HEK293 (cell line): ENCODE data around the gene STIP1.

ENCODE experiments used
- CTCF ChIA-PET: fragments of 350-600 bp; formaldehyde crosslinking; extraction: SDS; loops from one replicate; lab custom pipeline; 2021; ENCODE audit warnings: antibody characterized with exemption; lab: Yijun Ruan, JAX
- POLR2A ChIA-PET: fragments of 300-600 bp; formaldehyde crosslinking; extraction: SDS; loops from one replicate; lab custom pipeline; 2020; ENCODE audit warnings: antibody characterized with exemption, inconsistent platforms; lab: Yijun Ruan, JAX
- H3K27ac ChIP-seq: fragments of 200-500 bp; sonication (Bioruptor generic); 2 replicates; pipeline ENCODE4 v1.5.1; 2014; ENCODE audit warnings: low read depth, low read length, control low read depth, inconsistent platforms; ENCODE audit errors: extremely low read depth
- H3K36me3 ChIP-seq, 2 experiments: fragments of 200-500 bp in 1 of 2; sonication (Bioruptor generic) in 1 of 2; 1 replicate in 1 of 2; 2 replicates in 1 of 2; pipeline ENCODE4 v1.5.1; 2014 to 2017; ENCODE audit warnings: inconsistent platforms in 2 of 2, low read length in 2 of 2; ENCODE audit not compliant: control insufficient read depth in 2 of 2, insufficient read depth in 1 of 2
- H3K4me1 ChIP-seq: fragments of 200-500 bp; sonication (Bioruptor generic); 2 replicates; pipeline ENCODE4 v1.5.1; 2014; ENCODE audit warnings: mild to moderate bottlenecking, low read length, inconsistent platforms; ENCODE audit not compliant: control insufficient read depth, insufficient read depth
- H3K4me3 ChIP-seq: 2 replicates; pipeline ENCODE4 v1.5.1; 2011; ENCODE audit warnings: low read depth, mild to moderate bottlenecking, control low read depth, low read length, moderate library complexity
- H3K9me3 ChIP-seq: fragments of 200-500 bp; sonication (Bioruptor generic); 2 replicates; pipeline ENCODE4 v1.5.1; 2014; ENCODE audit warnings: low read depth, low read length, inconsistent platforms; ENCODE audit not compliant: control insufficient read depth, insufficient read depth
- MEIS1 ChIP-seq: sonication (generic); formaldehyde crosslinking; IDR thresholded peaks from 2 replicates; pipeline ENCODE4 v1.8.1; 2022; ENCODE audit warnings: missing genetic modification reagents, mild to moderate bottlenecking, borderline replicate concordance
- PRDM1 ChIP-seq: fragments of 450-650 bp; formaldehyde crosslinking; IDR thresholded peaks from 2 replicates; pipeline ENCODE4; 2016; ENCODE audit warnings: missing biosample characterization, missing genetic modification characterization
- ZBTB21 ChIP-seq: fragments of 450-650 bp; formaldehyde crosslinking; IDR thresholded peaks from 2 replicates; pipeline ENCODE4 v1.5.1; 2017; ENCODE audit warnings: missing biosample characterization, missing genetic modification characterization
- ZBTB48 ChIP-seq: fragments of 450-650 bp; formaldehyde crosslinking; IDR thresholded peaks from 2 replicates; pipeline ENCODE4 v1.5.1; 2016; ENCODE audit warnings: missing biosample characterization, missing genetic modification characterization
- ZNF121 ChIP-seq: fragments of 450-650 bp; formaldehyde crosslinking; IDR thresholded peaks from 2 replicates; pipeline ENCODE4 v1.5.1; 2016; ENCODE audit warnings: missing biosample characterization, missing genetic modification characterization
- ZNF133 ChIP-seq: fragments of 450-650 bp; formaldehyde crosslinking; IDR thresholded peaks from 2 replicates; pipeline ENCODE4 v1.5.1; 2016; ENCODE audit warnings: missing biosample characterization, missing genetic modification characterization
- ZNF157 ChIP-seq: fragments of 450-650 bp; formaldehyde crosslinking; IDR thresholded peaks from 2 replicates; pipeline ENCODE4 v1.5.1; 2016; ENCODE audit warnings: missing biosample characterization, missing genetic modification characterization
- ZNF174 ChIP-seq: fragments of 450-650 bp; formaldehyde crosslinking; IDR thresholded peaks from 2 replicates; pipeline ENCODE4 v1.5.0; 2017; ENCODE audit warnings: missing biosample characterization, mild to moderate bottlenecking, missing genetic modification characterization
- ZNF175 ChIP-seq: fragments of 450-650 bp; formaldehyde crosslinking; IDR thresholded peaks from 2 replicates; pipeline ENCODE4 v1.5.1; 2016; ENCODE audit warnings: missing biosample characterization, missing genetic modification characterization
- ZNF274 ChIP-seq, 2 experiments: fragments of 200-500 bp in 1 of 2; fragments of 450-650 bp in 1 of 2; sonication (Bioruptor generic) in 1 of 2; formaldehyde crosslinking in 1 of 2; IDR thresholded peaks; 2 replicates each; pipeline versions ENCODE4 v1.5.1 to v1.6.1; 2014 to 2016; ENCODE audit warnings: borderline replicate concordance in 1 of 2, inconsistent platforms in 1 of 2, low read length in 1 of 2, missing biosample characterization in 1 of 2, missing genetic modification characterization in 1 of 2
- ZNF354C ChIP-seq: fragments of 450-650 bp; formaldehyde crosslinking; IDR thresholded peaks from 2 replicates; pipeline ENCODE4 v1.5.1; 2016; ENCODE audit warnings: missing biosample characterization, missing genetic modification characterization, low read depth, borderline replicate concordance
- ZNF521 ChIP-seq: fragments of 450-650 bp; formaldehyde crosslinking; IDR thresholded peaks from 2 replicates; pipeline ENCODE4 v1.5.1; 2017; ENCODE audit warnings: missing biosample characterization, mild to moderate bottlenecking, missing genetic modification characterization
- ZNF560 ChIP-seq: fragments of 450-650 bp; formaldehyde crosslinking; IDR thresholded peaks from 2 replicates; pipeline ENCODE4 v1.5.1; 2017; ENCODE audit warnings: missing biosample characterization, missing genetic modification characterization, borderline replicate concordance
- ZNF561 ChIP-seq: fragments of 450-650 bp; IDR thresholded peaks from 2 replicates; pipeline ENCODE4 v1.5.1; 2018; ENCODE audit warnings: missing biosample characterization, missing genetic modification characterization, borderline replicate concordance
- ZNF600 ChIP-seq: fragments of 450-650 bp; formaldehyde crosslinking; IDR thresholded peaks from 2 replicates; pipeline ENCODE4 v1.5.1; 2016; ENCODE audit warnings: missing biosample characterization, missing genetic modification characterization
- ZNF624 ChIP-seq: fragments of 450-650 bp; formaldehyde crosslinking; IDR thresholded peaks from 2 replicates; pipeline ENCODE4 v1.5.1; 2017; ENCODE audit warnings: missing biosample characterization, missing genetic modification characterization
- ZNF645 ChIP-seq: fragments of 450-650 bp; formaldehyde crosslinking; IDR thresholded peaks from 2 replicates; pipeline ENCODE4; 2016; ENCODE audit warnings: missing biosample characterization, missing genetic modification characterization
- ZNF660 ChIP-seq: fragments of 450-650 bp; IDR thresholded peaks from 2 replicates; pipeline ENCODE4 v1.5.1; 2018; ENCODE audit warnings: missing biosample characterization, mild to moderate bottlenecking, missing genetic modification characterization
- ZNF777 ChIP-seq: fragments of 450-650 bp; formaldehyde crosslinking; IDR thresholded peaks from 2 replicates; pipeline ENCODE4 v1.5.1; 2017; ENCODE audit warnings: missing biosample characterization, missing genetic modification characterization, borderline replicate concordance
- ZNF792 ChIP-seq: fragments of 450-650 bp; formaldehyde crosslinking; IDR thresholded peaks from 2 replicates; pipeline ENCODE4 v1.5.1; 2016; ENCODE audit warnings: missing biosample characterization, missing genetic modification characterization
- TF ChIP-seq, protein P1 (sequence below): fragments of 450-650 bp; formaldehyde crosslinking; IDR thresholded peaks from 2 replicates; pipeline ENCODE4 v1.5.1; 2017; ENCODE audit warnings: missing biosample characterization, mild to moderate bottlenecking, missing genetic modification characterization, moderate library complexity

STIP1 gene

GRCh38 chr11:64208796-64209562, 23.0 kb downstream of the STIP1 start:
- TF ChIP-seq ZNF560 (tag by site-specific recombination): no peak
- no peak for TF ChIP-seq ZNF660
- TF ChIP-seq ZNF121 (tag by site-specific recombination): no peak
- TF ChIP-seq ZNF157 (tag by site-specific recombination): no peak
- TF ChIP-seq, protein P1, sequence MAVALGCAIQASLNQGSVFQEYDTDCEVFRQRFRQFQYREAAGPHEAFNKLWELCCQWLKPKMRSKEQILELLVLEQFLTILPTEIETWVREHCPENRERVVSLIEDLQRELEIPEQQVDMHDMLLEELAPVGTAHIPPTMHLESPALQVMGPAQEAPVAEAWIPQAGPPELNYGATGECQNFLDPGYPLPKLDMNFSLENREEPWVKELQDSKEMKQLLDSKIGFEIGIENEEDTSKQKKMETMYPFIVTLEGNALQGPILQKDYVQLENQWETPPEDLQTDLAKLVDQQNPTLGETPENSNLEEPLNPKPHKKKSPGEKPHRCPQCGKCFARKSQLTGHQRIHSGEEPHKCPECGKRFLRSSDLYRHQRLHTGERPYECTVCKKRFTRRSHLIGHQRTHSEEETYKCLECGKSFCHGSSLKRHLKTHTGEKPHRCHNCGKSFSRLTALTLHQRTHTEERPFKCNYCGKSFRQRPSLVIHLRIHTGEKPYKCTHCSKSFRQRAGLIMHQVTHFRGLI (tag by site-specific recombination): no peak
- no peak for TF ChIP-seq ZNF600 (tag by site-specific recombination)
- no peak for TF ChIP-seq ZNF133 (tag by site-specific recombination)
- no peak for TF ChIP-seq ZNF561 (tag by site-specific recombination)
- TF ChIP-seq ZNF274 (IDR thresholded peaks at IDR 0.05; ENCODE audit: low read length): no peak
- no peak for TF ChIP-seq ZNF274 (tag by site-specific recombination; IDR thresholded peaks at IDR 0.05; ENCODE audit: borderline replicate concordance)
- TF ChIP-seq ZNF521: no peak
- no peak for TF ChIP-seq ZNF624 (tag by site-specific recombination)
- TF ChIP-seq ZNF645: no peak
- TF ChIP-seq ZNF174: no peak
- TF ChIP-seq ZNF777 (tag by site-specific recombination): no peak
- TF ChIP-seq PRDM1 (tag by site-specific recombination): no peak
- no peak for TF ChIP-seq MEIS1 (CRISPR knock-in tag)
- TF ChIP-seq ZNF354C (tag by site-specific recombination): no peak
- no peak for TF ChIP-seq ZBTB21
- no peak for TF ChIP-seq ZNF175 (tag by site-specific recombination)
- POLR2A ChIA-PET: interaction anchor here (0.9 to 1.5 kb wide), 2 partner anchors 11 to 17 kb away, joined by 3 to 5 read pairs; partner anchors contain the start of genes NUDT22 and TRPT1
- Histone ChIP-seq H3K4me1 (0 out of 2 replicates have a peak, but pooled peaks cover 6% of the 10 kb centered on the region), H3K4me3 (no peak overlapping the region), H3K27ac (no peak overlapping the region), H3K36me3 (peaks cover 0 to 32% of the 10 kb centered on the region in 2 experiments; a peak in 2 of 3 replicates), H3K9me3 (no peaks in the 10 kb centered on the region)
- CTCF ChIA-PET: no interaction called here

- ChIA-PET CTCF (interaction anchor here (0.7 kb wide), 1 partner anchor 1519 kb away, joined by 3 read pairs; no protein-coding TSS in a partner anchor), POLR2A (interaction anchor here (0.9 kb wide), 1 partner anchor 10 kb away, joined by 3 read pairs; no protein-coding TSS in a partner anchor)
- Histone ChIP-seq H3K27ac (no peak overlapping the region), H3K36me3 (peaks cover 0 to 27% of the 10 kb centered on the region in 2 experiments; a peak in 2 of 3 replicates), H3K9me3 (no peaks in the 10 kb centered on the region), H3K4me3 (no peak overlapping the region), H3K4me1 (0 out of 2 replicates have a peak, but pooled peaks cover 2% of the 10 kb centered on the region)
- TF ChIP-seq ZBTB48 (no peak), ZNF792 (no peak)
Measured at GRCh38 chr11:64209563-64209843, 23.5 kb downstream of the STIP1 start.
